Hematopoietic multipotent progenitor cell treated with erythropoietin and hydrocortisone succinate and interleukin-3 and kit ligand, for 8 days (in vitro differentiated cells): ENCODE data around the gene SEC16A.
A peak's percentile ranks its signal among the peaks of the same experiment; 100 is the strongest.

Source experiments
- DNase-seq: peaks from one replicate; pipeline ENCODE4 v3.0.0-alpha.2; 2015

Gene SEC16A

GRCh38 chr9:136482793-136483588 lies at the start of gene SEC16A:
SEC16A (minus strand) TSS chr9:136483040; CDS start chr9:136477615, 5,425 bp downstream.
- DNase-seq, result peak; percentile 93

GRCh38 chr9:136531904-136532798 lies 49.3 kb upstream of the SEC16A start:
- DNase-seq, result no peak

GRCh38 chr9:136531186-136531903 lies 48.5 kb upstream of the SEC16A start:
- no peak for DNase-seq

GRCh38 chr9:136530461-136531089 lies 47.7 kb upstream of the SEC16A start:
- DNase-seq, result no peak

- no peak for DNase-seq
These were observed 46.9 kb upstream of the SEC16A start for GRCh38 chr9:136529516-136530460.

- DNase-seq, result no peak
These were observed 46.0 kb upstream of the SEC16A start for GRCh38 chr9:136528716-136529341.

GRCh38 chr9:136527721-136528710 lies 45.2 kb upstream of the SEC16A start:
- no peak for DNase-seq

GRCh38 chr9:136527131-136527530 lies 44.3 kb upstream of the SEC16A start:
- no peak for DNase-seq

- DNase-seq, result no peak
These were observed 43.8 kb upstream of the SEC16A start for GRCh38 chr9:136526625-136527066.

- DNase-seq, result no peak
These were observed 43.1 kb upstream of the SEC16A start for GRCh38 chr9:136525841-136526499.

- no peak for DNase-seq
These were observed 42.4 kb upstream of the SEC16A start for GRCh38 chr9:136525207-136525606.

GRCh38 chr9:136522314-136523237 lies 39.7 kb upstream of the SEC16A start:
- DNase-seq, result no peak

- no peak for DNase-seq
These were observed 38.7 kb upstream of the SEC16A start for GRCh38 chr9:136521537-136521936.

- DNase-seq, result no peak
These were observed 37.3 kb upstream of the SEC16A start for GRCh38 chr9:136520053-136520540.

GRCh38 chr9:136519263-136520052 lies 36.6 kb upstream of the SEC16A start:
- no peak for DNase-seq

GRCh38 chr9:136518623-136519022 lies 35.8 kb upstream of the SEC16A start:
- DNase-seq, result no peak

- no peak for DNase-seq
These were observed 35.1 kb upstream of the SEC16A start for GRCh38 chr9:136517950-136518349.
